ENCODE results near the gene SLC7A10. TPM values are rescaled to one million over a fixed set of nuclear protein-coding genes. Genes with fewer than 3 reads are reported as not detected.

Gene SLC7A10
- total RNA-seq, 1 experiment from 2014 or later, result 2.9 TPM

DNA sequence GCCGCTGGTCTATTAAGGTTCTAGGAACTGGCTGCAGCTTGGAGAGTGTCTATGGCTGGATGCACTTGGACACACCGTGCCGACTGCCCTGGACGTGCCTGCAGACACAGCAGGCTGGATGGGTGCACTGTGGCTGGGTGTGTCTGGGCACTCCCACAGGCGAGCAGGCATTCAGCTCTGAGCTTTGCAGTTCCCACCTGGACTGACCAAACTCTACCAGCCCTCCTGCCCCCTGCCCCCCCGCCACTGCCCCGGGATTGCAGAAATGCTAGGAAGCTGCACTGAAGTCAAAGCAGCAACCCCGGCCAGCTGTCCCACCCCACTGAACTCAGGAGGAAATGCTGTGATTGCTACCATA, 38.5 kb downstream of the SLC7A10 start:
- H3K9ac ChIP-seq (ENCODE audit: extremely low read depth, insufficient read length, low read length), result no peak overlapping the region
- H3K79me2 ChIP-seq (ENCODE audit: insufficient read depth, low read length), result no peaks in the 10 kb centered on the region
- TF ChIP-seq, protein P1, sequence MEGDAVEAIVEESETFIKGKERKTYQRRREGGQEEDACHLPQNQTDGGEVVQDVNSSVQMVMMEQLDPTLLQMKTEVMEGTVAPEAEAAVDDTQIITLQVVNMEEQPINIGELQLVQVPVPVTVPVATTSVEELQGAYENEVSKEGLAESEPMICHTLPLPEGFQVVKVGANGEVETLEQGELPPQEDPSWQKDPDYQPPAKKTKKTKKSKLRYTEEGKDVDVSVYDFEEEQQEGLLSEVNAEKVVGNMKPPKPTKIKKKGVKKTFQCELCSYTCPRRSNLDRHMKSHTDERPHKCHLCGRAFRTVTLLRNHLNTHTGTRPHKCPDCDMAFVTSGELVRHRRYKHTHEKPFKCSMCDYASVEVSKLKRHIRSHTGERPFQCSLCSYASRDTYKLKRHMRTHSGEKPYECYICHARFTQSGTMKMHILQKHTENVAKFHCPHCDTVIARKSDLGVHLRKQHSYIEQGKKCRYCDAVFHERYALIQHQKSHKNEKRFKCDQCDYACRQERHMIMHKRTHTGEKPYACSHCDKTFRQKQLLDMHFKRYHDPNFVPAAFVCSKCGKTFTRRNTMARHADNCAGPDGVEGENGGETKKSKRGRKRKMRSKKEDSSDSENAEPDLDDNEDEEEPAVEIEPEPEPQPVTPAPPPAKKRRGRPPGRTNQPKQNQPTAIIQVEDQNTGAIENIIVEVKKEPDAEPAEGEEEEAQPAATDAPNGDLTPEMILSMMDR (conservative IDR thresholded peaks at IDR 0.05), result no peak
- no peak overlapping the region for H4K91ac ChIP-seq (ENCODE audit: insufficient read length, low read depth, low read length)
- no peaks in the 10 kb centered on the region for H4K20me1 ChIP-seq (ENCODE audit: control insufficient read depth, insufficient read depth, insufficient read length)
- no peaks in the 10 kb centered on the region for H3K9me3 ChIP-seq (ENCODE audit: control insufficient read depth, low read depth, low read length)
- H2BK20ac ChIP-seq (ENCODE audit: low read depth, low read length, poor library complexity, severe bottlenecking), result no peak overlapping the region
- H3K4ac ChIP-seq (ENCODE audit: low read depth, low read length), result no peak overlapping the region
- H4K8ac ChIP-seq (replicated peaks; ENCODE audit: insufficient read length, low read depth, low read length), result no peak overlapping the region
- H2AFZ ChIP-seq (ENCODE audit: low read length), result no peak overlapping the region
- Mint-ChIP-seq H3K9me3 (no peaks in the 10 kb centered on the region; a peak in 2 of 5 replicates), H3K27me3 (ENCODE audit: low read depth) (peaks cover 23% of the 10 kb centered on the region), H3K36me3 (ENCODE audit: insufficient read depth in 1 of 3, low read depth in 3 of 3) (no peaks in the 10 kb centered on the region), H3K27ac (no peak overlapping the region), H3K4me1 (peaks cover 11% of the 10 kb centered on the region in 2 experiments), H3K4me3 (peak overlapping the region in 1 of 2 experiments; percentile 69; a peak in 3 of 5 replicates)
- H3K23me2 ChIP-seq (ENCODE audit: insufficient read length, low read depth, low read length, poor library complexity, severe bottlenecking), result no peaks in the 10 kb centered on the region
- H3K27ac ChIP-seq (ENCODE audit: insufficient read length, low read depth, low read length), result no peak overlapping the region
- no CpG with 5 or more reads among the region's 8 CpGs for WGBS (ENCODE audit: extremely low coverage, insufficient read length, low lambda C conversion rate)
- H3K56ac ChIP-seq (ENCODE audit: insufficient read length, low read depth, low read length), result no peak overlapping the region
- H2BK15ac ChIP-seq (ENCODE audit: low read depth, low read length), result no peak overlapping the region
- no peak overlapping the region for H3K4me2 ChIP-seq (ENCODE audit: insufficient read depth, insufficient read length, low read length)
- H2BK120ac ChIP-seq (ENCODE audit: low read depth, low read length, poor library complexity, severe bottlenecking), result no peak overlapping the region
- no peaks in the 10 kb centered on the region for H3K4me1 ChIP-seq (ENCODE audit: insufficient read depth, low read length)
- no peak overlapping the region for H3T11ph ChIP-seq (ENCODE audit: low read length)
- no peak overlapping the region for H2BK5ac ChIP-seq (ENCODE audit: insufficient read length, low read length)
- no peak overlapping the region for H3K14ac ChIP-seq (ENCODE audit: insufficient read depth, low read length)
- H2AK5ac ChIP-seq (ENCODE audit: insufficient read length, low read length), result no peak overlapping the region
- H4K5ac ChIP-seq (ENCODE audit: insufficient read length, low read depth, low read length), result no peak overlapping the region
- H3K79me1 ChIP-seq (ENCODE audit: insufficient read depth, low read depth, low read length, poor library complexity, severe bottlenecking), result no peaks in the 10 kb centered on the region
- no peaks in the 10 kb centered on the region for H3K27me3 ChIP-seq (ENCODE audit: insufficient read depth, low read length)
- DNase-seq, result no peak
- no peak overlapping the region for H3K23ac ChIP-seq (ENCODE audit: insufficient read length, low read depth, low read length)
- no peak overlapping the region for H2BK12ac ChIP-seq (ENCODE audit: insufficient read length, low read depth, low read length)
- no peak overlapping the region for H3K18ac ChIP-seq (ENCODE audit: insufficient read length, low read depth, low read length)
